Ramos (cell line): ENCODE data around the gene ABCC3.

ENCODE experiments used
- in situ Hi-C: fragments of 300-500 bp; cut with MboI; formaldehyde crosslinking; loops from one replicate; pipeline ENCODE4 v1.14.3; 2022; ENCODE audit warnings: low sequenced_read_pairs; ENCODE audit not compliant: unreplicated experiment

ABCC3 gene

GRCh38 chr17:50634224-50634914 is at the start of gene ABCC3:
ABCC3 (plus strand) TSS chr17:50634881; CDS start chr17:50634937, 56 bp downstream.
- in situ Hi-C loops = no loop called here

- in situ Hi-C loops = no loop called here
Measured at GRCh38 chr17:50585346-50585745, 49.3 kb upstream of the ABCC3 start.

GRCh38 chr17:50585891-50586290 is 48.8 kb upstream of the ABCC3 start:
- in situ Hi-C loops = no loop called here

GRCh38 chr17:50586421-50587247 is 48.0 kb upstream of the ABCC3 start:
- in situ Hi-C loops = no loop called here

- in situ Hi-C loops = no loop called here
Measured at GRCh38 chr17:50587571-50587970, 47.1 kb upstream of the ABCC3 start.

- in situ Hi-C loops = no loop called here
Measured at GRCh38 chr17:50588391-50589049, 46.2 kb upstream of the ABCC3 start.

GRCh38 chr17:50589095-50589705 is 45.5 kb upstream of the ABCC3 start:
- in situ Hi-C loops = no loop called here

GRCh38 chr17:50590946-50591737 is 43.5 kb upstream of the ABCC3 start:
- in situ Hi-C loops = no loop called here

- in situ Hi-C loops = no loop called here
Measured at GRCh38 chr17:50593321-50593720, 41.4 kb upstream of the ABCC3 start.

GRCh38 chr17:50594128-50594823 is 40.4 kb upstream of the ABCC3 start:
- in situ Hi-C loops = no loop called here

- in situ Hi-C loops = no loop called here
Measured at GRCh38 chr17:50594892-50595291, 39.8 kb upstream of the ABCC3 start.

- in situ Hi-C loops = no loop called here
Measured at GRCh38 chr17:50596191-50597037, 38.3 kb upstream of the ABCC3 start.

- in situ Hi-C loops = no loop called here
Measured at GRCh38 chr17:50598487-50598886, 36.2 kb upstream of the ABCC3 start.

GRCh38 chr17:50599606-50600005 is 35.1 kb upstream of the ABCC3 start:
- in situ Hi-C loops = no loop called here

GRCh38 chr17:50601823-50602375 is 32.8 kb upstream of the ABCC3 start:
- in situ Hi-C loops = no loop called here

GRCh38 chr17:50602836-50603235 is 31.8 kb upstream of the ABCC3 start:
- in situ Hi-C loops = no loop called here

- in situ Hi-C loops = no loop called here
Measured at GRCh38 chr17:50603340-50603739, 31.3 kb upstream of the ABCC3 start.

GRCh38 chr17:50604513-50604912 is 30.2 kb upstream of the ABCC3 start:
- in situ Hi-C loops = no loop called here
